HG02678 (cell line): ENCODE results near the gene SLC35G4.
A peak's percentile ranks its signal among the peaks of the same experiment; 100 is the strongest.
"Not testable (repeated sequence)": the region's sequence is repeated elsewhere in the genome, so short reads cannot be mapped to it uniquely, and the experiment has no call there.

Experiments
- ATAC-seq: cut with Tn5 transposase; IDR thresholded peaks from one replicate; pipeline ENCODE4 v1.9.1; 2021; ENCODE audit warnings: mild to moderate bottlenecking, moderate library complexity; ENCODE audit not compliant: unreplicated experiment

SLC35G4 gene

DNA sequence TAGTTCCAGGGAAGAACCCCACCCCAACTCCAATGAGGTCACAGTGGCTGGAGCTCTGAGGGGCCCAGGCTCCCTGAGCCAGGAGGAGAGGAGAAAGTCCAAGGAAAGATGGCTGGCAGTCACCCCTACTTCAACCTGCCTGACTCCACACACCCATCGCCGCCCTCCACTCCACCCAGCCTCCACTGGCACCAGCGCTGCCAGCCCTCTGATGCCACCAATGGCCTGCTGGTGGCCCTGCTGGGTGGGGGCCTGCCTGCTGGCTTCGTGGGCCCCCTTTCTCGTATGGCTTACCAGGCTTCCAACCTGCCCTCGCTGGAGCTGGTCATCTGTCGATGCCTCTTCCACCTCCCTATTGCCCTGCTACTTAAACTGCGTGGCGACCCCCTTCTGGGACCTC lies at the start of gene SLC35G4:
Gene SLC35G4, plus strand, starts transcription at position 109 of the 400 bp plus-strand sequence. Its CDS starts 0 bp downstream, at position 109.
- not testable (repeated sequence) for ATAC-seq

DNA sequence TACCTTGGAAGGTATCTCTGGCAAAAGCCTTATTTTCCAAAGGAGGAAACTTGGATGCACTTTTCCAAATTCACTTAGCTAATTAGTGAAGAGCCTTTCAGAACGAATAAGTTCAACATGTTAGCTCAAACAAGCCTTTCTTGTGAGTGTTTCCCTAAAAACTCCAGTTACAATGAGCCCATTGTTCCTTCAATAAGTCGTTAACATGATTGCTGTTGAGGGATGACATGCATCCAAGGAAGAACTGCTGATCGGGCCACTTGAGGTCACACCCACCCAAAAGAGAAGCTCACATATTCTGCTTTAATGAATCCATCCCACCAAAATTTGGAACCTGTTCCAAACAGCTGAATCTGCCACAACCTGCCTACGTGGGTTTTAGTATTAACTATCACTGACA lies 48.1 kb upstream of the SLC35G4 start:
- ATAC-seq, result no peak

DNA sequence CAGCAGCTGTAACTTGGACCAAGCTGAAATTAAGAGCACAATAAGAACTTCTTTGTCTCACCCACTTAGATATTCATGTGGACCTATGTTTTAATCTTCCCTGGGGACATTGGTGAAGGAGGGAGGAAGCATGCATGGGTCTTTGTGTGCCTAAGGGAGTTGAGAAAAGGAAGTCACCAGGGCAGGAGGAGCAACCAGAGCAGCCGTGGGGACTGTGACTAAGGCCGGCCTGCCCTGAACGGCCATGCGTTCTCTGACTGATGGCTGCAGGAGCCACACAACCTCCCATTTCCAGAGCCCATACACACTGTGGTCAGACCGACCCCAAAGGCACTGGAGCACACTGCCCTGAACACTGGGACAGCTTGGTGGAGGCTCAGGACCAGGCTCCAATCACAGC lies 43.7 kb upstream of the SLC35G4 start:
- ATAC-seq, result no peak

DNA sequence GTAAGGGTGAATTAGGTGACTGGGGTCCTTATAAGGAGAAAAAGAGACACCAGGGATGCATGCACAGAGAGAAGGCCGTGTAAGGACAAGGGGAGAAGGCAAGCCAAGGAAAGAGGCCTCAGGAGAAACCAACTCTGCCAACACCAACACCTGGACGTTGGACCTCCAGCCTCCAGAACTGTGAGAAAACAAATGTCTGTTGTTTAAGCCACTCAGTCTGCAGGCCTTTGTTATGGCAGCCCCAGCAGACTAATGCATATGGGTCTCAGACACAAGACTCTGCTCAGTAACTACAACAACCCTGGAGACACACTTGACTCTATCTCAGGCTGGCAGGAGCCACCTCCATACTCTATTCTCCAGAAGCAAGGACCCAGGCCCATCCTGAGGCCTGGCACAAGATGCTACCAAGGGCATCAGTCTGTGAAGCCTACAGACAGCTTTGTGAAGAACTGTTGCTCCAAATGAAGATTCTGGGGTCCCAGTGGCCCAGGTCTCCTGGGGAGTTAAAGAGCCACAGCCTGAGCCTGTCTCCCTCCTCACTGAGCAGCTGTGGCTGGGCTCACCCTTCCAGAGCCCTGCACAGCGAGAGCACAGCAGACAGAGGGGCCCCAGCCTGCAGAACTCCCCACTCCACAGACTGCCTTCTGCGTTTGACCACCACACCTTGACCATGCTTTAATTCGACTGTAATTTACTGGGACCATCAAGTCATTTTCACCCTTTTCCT lies 43.0 kb upstream of the SLC35G4 start:
- no peak for ATAC-seq

DNA sequence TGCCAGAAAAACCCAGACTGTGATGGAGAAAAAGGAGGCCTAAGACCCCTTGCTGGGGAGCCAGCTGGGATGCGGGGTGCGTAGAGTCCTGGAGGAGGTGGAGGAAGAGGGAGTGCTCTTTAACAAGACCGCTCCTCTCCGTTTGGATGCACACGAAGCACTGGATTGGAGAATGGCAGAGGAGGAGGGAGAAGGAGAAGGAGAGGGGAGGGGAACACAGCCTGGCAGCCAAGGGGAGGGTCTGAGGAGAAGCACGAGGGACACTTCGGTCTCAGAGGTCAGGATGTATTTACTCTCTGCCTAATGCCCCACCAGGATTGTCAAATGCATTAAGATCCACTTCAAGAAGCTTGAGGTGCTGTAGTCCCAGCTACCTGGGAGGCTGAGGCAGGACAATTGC lies 42.0 kb upstream of the SLC35G4 start:
- ATAC-seq, result no peak

DNA sequence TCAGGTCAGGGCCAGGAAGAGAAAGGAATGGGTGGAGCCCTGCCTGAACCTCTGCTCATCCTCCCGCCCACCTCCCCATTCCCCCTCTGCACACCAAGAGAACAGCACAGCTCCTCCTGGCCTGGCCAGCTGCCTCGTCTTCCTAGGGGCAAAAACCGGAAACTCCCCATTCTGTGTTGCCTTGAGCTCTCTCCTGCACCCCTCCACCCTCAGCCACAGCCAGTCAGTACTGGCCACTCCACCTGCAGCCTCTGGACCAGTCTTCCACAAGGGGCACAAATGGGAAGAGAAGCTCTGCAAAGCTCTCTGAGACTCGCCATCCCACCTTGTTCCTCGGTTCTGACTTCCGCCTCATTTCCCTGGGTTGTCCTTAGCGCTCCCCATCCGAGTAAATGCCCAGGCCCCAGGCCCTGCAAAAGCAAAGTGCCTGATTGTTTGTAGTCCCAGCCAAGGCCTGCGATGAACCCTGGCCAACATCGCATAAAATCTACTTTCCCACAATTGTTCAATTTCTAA lies 39.3 kb upstream of the SLC35G4 start:
- ATAC-seq, result no peak

DNA sequence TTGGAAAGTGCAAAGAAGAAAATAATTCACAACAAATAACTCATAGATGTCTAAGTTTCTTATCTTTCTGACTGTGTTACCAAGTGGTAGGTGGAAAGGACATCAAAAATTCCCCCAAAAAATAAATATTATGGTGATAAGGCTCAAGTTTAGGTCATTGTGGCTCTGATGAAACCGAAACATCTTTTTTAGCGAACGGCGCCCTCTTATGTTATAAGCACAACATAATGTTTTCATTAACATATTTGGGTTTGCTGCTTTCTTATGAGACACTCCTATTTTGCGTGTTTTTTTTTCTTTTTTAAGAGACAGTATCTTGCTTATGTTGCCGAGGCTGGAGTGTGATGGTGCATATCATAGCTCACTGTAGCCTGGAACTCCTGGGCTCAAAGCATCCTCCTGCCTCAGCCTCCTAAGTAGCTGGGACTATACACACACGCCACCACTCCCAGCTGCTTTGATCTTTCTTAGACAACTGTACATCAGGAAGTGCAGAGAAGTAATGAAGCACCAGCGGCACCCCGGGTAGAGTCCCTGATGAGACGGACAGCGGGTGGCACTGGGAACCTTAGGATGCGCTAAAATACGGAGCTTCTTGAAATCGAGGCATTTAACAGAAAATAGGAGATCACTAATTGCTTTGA lies 38.5 kb upstream of the SLC35G4 start:
- ATAC-seq, result no peak

DNA sequence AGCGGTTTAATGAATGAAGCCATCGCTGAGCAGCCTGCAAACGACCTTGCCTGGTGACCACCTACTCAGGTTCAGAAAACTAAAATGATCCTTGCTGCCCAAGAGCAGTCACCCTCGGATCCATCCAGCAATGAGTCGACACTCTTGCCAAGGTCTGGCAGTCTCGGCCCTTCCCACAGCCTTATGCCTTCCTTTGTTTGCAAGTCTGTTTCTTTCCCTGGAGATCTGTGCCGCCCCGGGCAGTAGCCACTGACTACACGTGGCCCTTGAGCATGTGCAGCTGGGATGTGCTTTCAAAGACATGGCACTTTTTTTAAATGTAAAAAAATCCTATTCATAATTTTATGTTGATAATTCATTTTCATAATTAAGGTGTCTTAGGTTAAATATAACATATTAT lies 37.2 kb upstream of the SLC35G4 start:
- ATAC-seq, result no peak

DNA sequence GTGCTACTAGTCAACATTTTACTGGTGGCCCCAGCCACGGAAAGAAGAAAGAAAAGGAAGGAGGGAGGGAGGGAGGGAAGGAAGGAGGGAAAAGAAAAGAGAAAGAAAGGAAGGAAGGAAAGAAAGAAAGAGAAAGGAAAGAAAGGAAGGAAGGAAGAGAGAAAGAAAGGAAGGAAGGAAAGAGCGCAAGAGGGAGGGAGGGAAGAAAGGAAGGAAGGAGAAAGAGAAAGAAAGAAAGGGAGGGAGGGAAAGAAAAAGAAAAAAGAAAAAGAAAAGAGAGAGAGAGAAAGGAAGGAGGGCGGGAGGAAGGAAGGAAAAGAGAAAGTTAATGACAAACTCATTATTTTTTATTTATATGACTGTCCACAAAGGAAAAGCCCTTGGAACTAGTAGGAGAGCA lies 34.9 kb upstream of the SLC35G4 start:
- no peak for ATAC-seq

DNA sequence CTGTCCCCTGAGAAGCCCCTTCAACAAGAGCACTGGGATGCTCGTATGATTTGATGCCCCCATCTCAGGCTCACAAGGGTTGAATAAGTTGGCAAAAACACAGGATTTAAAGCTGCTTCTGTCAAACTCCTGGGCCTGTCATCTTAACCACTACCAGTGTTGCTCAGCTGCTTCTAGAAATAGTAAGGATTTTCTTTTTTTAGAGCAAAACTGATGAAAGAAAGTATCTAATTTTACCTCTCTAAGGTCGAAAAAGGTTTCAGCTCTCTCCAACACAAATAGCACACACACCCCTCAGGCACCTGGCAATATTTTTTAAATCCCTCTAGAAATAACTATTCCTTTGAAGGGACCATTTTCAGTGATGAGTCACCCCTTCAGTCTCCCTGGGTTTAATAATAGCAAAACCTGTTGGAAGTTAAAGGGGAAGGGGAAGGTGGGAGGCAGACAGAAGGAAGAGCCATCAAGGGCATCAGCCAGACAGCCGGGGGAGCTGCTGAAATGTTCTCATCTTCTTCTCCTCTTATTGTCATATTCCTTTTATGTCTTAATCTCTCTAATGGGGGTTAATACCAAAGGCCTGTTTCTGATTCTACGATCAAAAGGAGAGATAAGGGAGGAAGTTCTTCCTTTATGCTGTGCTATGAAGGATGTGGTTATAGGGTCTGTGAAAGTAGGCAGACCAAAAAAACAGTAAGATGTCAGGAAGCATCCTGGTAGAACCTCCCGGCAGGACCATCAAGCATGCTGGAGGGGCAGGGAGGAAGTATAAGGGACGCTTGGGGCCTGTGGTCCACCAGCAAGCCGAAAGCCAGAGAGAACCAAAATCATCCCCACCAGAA lies 31.9 kb upstream of the SLC35G4 start:
- peak; percentile 43 for ATAC-seq

DNA sequence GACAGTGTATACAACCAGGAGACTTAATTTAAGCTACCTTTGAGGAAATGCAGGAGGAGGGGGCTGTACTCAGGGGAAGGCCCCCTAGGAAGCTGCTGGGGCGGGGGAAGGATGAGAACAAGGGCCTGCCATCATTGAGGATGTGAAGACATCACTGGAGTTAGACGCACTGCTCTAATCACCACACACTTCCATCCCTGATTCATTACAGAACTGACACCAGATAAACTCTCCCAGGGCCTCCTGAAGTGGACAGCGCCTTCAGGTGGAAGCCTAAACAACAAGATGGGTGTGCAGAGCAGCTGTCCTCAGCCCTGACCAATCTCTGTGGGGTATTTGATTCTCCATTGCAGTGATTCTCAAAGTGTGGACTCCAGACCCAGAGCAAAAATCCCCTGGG lies 30.6 kb upstream of the SLC35G4 start:
- ATAC-seq, result no peak

DNA sequence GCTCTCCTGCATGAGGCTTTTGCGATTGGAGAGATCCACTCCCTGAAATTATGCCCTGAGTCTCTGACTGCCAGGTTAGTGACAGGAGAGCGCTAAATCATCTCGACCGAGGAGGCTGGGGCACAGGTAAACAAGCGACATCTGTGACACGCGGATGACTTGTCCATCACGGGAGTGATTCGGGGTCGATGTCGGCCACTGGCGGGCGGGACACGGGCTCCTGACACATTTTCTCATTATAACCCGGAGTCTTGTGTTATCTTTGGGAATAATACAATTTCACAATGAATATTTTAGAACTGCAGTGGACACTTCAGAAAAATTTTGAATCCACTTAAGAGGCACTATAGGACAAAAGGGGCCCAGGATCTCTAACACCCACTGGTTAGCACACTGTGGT lies 29.5 kb upstream of the SLC35G4 start:
- ATAC-seq, result no peak

DNA sequence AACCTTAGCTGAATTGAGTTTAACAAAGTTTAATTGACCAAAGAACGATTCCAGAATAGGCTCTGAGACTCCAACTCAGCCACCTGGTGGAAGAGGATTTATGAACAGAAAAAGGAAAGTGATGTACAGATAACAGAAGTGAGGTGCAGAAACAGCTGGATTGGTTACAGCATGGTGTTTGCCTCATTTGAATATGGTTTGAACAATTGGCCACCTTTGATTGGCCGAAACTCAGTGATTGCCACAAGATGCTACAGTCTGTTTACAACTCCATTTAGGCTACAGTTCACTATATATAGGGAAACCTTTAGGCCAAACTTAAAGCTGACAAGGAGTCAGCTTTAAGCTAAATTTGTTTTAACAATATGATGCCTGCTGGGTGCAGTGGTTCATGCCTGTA lies 28.1 kb upstream of the SLC35G4 start:
- peak; percentile 49 for ATAC-seq

DNA sequence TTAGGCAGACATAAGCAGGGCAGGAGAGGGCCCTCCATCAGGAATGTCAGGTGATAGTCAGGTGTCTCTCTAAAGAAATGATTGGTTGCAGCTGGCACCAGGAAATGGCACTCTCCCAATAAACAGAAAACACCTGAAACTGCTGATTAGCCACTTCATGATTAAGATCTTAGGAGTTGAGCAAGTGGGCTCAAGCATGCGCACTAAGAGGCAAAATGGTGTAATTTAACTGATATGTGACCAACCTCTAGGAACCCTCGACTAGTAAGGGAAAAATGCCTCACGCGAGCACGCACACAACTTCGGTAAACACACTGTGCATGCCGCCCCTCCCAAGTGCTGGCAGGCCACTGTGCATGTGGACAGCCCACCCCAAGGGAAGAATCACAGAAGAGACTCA lies 23.8 kb upstream of the SLC35G4 start:
- ATAC-seq, result no peak

DNA sequence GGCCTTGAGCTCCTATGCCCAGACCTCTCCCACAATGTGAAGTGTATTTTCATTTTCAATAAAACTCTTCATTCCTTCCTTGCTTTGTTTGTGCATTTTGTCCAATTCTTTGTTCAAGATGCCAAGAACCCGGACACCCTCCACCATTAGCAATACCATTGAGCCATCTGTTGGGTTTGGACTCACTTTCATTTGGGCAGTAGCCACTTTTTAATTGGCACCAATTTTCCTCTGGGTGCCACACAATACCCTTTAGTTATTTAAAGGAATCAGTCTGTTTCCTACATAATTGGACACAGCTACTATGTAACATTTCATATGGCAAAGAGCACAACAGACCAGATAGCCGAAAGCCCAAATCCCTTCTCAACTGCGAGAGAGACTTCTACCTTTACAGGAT lies 22.5 kb upstream of the SLC35G4 start:
- no peak for ATAC-seq

DNA sequence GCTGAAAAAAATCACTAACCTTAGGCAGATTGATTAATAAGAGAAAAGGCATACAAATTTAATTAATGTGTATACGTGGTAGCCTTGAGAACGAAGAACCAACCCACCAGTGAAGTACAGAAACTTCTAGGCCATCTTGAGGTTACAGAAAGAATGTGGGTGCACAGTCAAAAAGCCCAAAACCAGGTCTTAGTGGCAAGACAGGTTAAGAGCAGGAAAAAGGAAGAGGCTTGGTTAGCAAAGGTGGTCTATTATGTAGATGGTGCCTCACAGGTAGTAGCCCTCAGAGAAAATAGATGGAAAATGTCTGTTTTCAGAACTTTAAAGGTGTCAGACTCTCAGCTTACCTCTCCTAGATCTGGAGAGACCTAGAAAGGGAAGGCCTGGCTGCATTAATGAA lies 22.0 kb upstream of the SLC35G4 start:
- no peak for ATAC-seq

DNA sequence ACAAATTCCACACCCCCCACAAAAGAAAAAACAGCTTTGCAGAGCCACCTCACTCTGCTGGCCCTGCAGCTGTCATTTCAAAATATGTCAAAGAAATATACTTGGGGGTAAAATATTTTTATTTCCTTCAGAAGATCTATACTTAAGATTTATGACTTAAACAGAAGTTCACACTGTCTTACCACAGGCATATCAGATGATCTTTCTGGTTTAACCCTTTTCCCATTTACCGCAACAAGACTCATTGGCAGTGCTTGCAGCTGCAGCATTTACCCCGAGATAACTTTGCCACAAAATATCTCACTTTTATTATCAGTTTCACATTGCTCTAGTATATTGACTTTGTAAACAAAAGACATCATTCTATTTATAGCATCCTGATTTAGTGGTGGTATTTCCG lies 21.6 kb upstream of the SLC35G4 start:
- no peak for ATAC-seq

DNA sequence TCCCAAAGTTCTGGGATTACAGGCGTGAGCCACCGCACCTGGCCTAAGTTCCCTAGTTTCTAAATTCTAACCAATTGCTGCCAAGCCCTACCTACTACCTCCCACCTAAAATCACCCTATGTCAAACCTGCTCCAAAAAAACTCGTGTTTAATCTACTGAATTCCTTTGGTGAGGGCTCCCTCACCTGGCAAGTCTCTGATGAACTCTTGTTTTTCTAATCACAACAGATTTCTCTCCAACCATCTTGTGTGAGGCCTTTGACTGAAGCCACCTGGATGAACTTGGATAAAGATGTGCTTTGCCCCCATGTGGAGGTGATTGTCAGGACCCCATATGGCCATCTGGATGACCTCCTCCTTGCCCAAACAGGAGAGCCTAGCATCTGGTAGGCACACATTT lies 17.4 kb upstream of the SLC35G4 start:
- ATAC-seq, result no peak

DNA sequence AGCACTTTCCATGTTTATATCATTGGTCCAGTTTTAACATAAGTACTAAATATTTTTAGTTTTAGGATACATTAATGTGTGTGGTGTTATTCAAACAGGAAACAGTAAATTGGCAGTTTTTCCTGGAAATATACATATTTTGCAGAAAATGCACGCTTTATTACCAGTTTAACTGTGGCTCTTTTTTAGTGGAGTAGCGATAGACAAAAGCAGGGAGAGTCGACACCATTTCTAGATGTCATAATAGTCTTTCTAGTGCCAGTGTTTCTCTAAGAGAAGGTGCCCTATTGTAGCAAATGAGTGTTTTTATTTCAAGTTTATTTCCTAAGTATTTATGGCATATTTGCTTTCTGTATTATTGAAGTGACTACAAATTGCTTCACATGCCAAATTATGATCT lies 9.1 kb upstream of the SLC35G4 start:
- no peak for ATAC-seq

DNA sequence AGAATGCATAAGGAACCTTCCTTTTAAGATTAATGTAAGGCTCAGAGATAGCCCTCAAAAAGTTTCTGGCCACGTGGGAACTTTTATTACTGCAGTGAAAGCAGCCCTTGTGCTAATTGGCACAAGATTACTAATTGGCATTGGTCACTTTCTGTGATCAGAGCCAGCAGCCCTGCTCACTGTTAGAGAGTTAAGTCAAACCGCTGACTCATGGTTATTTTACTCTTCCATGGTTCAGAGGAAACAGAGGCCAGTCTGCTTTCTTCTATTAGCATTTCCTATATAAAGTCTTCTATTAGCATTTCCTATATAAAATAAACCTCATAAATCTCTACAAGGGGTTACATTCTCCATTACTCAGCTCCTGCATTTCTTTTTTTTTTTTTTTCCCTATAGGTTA lies 1.5 kb upstream of the SLC35G4 start:
- no peak for ATAC-seq

DNA sequence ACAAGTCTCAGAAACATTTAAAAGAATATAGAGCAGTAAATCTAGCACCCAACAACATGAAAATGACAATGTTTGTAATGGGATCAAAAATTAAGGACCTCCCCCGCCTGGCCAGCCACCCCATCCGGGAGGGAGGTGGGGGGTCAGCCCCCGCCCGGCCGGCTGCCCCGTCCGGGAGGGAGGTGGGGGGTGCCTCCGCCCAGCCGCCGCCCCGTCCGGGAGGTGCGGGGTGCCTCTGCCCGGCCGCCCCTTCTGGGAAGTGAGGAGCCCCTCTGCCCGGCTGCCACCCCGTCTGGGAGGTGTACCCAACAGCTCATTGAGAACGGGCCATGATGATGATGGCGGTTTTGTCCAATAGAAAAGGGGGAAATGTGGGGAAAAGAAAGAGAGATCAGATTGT lies 778 bp upstream of the SLC35G4 start:
- ATAC-seq, result not testable (repeated sequence)

DNA sequence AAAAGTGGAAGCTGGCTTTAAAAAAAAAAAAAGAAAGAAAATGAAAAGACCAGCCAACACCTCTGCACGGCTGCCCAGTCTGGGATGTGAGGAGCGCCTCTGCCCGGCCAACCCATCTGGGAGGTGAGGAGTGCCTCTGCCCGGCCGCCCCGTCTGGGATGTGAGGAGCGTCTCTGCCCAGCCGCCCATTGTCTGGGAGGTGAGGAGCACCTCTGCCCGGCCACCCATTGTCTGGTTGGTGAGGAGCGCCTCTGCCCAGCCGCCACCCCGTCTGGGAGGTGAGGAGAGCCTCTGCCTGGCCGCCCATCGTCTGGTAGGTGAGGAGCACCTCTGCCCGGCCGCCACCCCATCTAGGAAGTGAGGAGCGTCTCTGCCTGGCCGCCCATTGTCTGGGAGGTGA lies 3.7 kb downstream of the SLC35G4 start:
- ATAC-seq, result not testable (repeated sequence)
